Measurements from ENCODE around the gene CDCA3.

GRCh38 chr12:6810758-6811157 lies 40.3 kb downstream of the CDCA3 start:
- TF ChIP-seq CTCF (conservative IDR thresholded peaks at IDR 0.05; ENCODE audit: low read depth, low read length), result no peak
- no peak for TF ChIP-seq EZH2 (IDR thresholded peaks at IDR 0.05; ENCODE audit: low read length, unreplicated experiment)

All from PC-3 (cell line).